WTC11 (cell line): ENCODE data around the gene CHST1. TPM values are rescaled to one million over a fixed set of nuclear protein-coding genes. Genes with fewer than 3 reads are reported as not detected.

Source experiments
- ATAC-seq: fragments of 200-7000 bp; cut with Tn5 transposase; 2 replicates; pipeline ENCODE4 v1.10.0; 2021; ENCODE audit warnings: mild to moderate bottlenecking, moderate library complexity
- CTCF ChIA-PET: fragments of 300-600 bp; sonication (Branson Sonifier 250); formaldehyde crosslinking; loops from one replicate; lab custom pipeline; 2021; ENCODE audit warnings: antibody characterized with exemption; lab: Charles Lee
- POLR2A ChIA-PET: fragments of 350-600 bp; sonication (Branson Sonifier 250); formaldehyde crosslinking; loops from one replicate; lab custom pipeline; 2021; ENCODE audit warnings: antibody characterized with exemption; lab: Charles Lee
- DNase-seq: peaks from one replicate; pipeline ENCODE4 v3.0.0; 2021; ENCODE audit warnings: low spot score
- H3K27ac Mint-ChIP-seq: 2 replicates; pipeline ENCODE4 v1.8.0; 2021; ENCODE audit warnings: mixed read lengths
- H3K27me3 Mint-ChIP-seq: 2 replicates; pipeline ENCODE4 v1.8.0; 2021; ENCODE audit warnings: low read depth, mild to moderate bottlenecking, moderate library complexity, mixed read lengths
- H3K36me3 Mint-ChIP-seq: 2 replicates; pipeline ENCODE4 v1.8.0; 2021; ENCODE audit warnings: mixed read lengths
- H3K4me1 Mint-ChIP-seq: 2 replicates; pipeline ENCODE4 v1.8.0; 2022; ENCODE audit warnings: mixed read lengths
- H3K4me3 Mint-ChIP-seq: 2 replicates; pipeline ENCODE4 v1.8.0; 2021; ENCODE audit warnings: mild to moderate bottlenecking, moderate library complexity, mixed read lengths
- H3K9me3 Mint-ChIP-seq: 2 replicates; pipeline ENCODE4 v1.8.0; 2021; ENCODE audit warnings: mixed read lengths
- ATF2 ChIP-seq: sonication (generic); formaldehyde crosslinking; IDR thresholded peaks from 2 replicates; pipeline ENCODE4 v1.8.1; 2022; ENCODE audit warnings: low read depth, missing genetic modification reagents, borderline replicate concordance
- ATF3 ChIP-seq: sonication (generic); formaldehyde crosslinking; conservative IDR thresholded peaks from 2 replicates; pipeline ENCODE4 v1.8.1; 2022; ENCODE audit warnings: mild to moderate bottlenecking, missing genetic modification reagents
- CBFB ChIP-seq: sonication (generic); formaldehyde crosslinking; IDR thresholded peaks from 2 replicates; pipeline ENCODE4 v1.8.1; 2022; ENCODE audit warnings: mild to moderate bottlenecking, low read depth, missing genetic modification reagents
- FOXK1 ChIP-seq: sonication (generic); formaldehyde crosslinking; IDR thresholded peaks from 2 replicates; pipeline ENCODE4 v1.8.0; 2022; ENCODE audit warnings: mild to moderate bottlenecking, moderate library complexity, missing genetic modification reagents
- HMGXB4 ChIP-seq: sonication (generic); formaldehyde crosslinking; IDR thresholded peaks from 2 replicates; pipeline ENCODE4 v1.8.1; 2023; ENCODE audit warnings: mild to moderate bottlenecking, moderate library complexity, missing genetic modification reagents
- JAZF1 ChIP-seq: fragments of 250-450 bp; sonication (Bioruptor Pico); IDR thresholded peaks from 2 replicates; pipeline ENCODE4 v1.9.0; 2021; ENCODE audit warnings: moderate library complexity, mild to moderate bottlenecking, inconsistent platforms
- MXD4 ChIP-seq: fragments of 250-450 bp; sonication (Bioruptor Pico); IDR thresholded peaks from 2 replicates; pipeline ENCODE4 v1.8.0; 2021; ENCODE audit warnings: mild to moderate bottlenecking, moderate library complexity, borderline replicate concordance
- NFATC4 ChIP-seq: fragments of 250-450 bp; sonication (Bioruptor Pico); IDR thresholded peaks from 2 replicates; pipeline ENCODE4 v1.9.0; 2021; ENCODE audit warnings: mild to moderate bottlenecking
- RORB ChIP-seq: fragments of 250-450 bp; sonication (Bioruptor Pico); IDR thresholded peaks from 2 replicates; pipeline ENCODE4 v1.9.0; 2021; ENCODE audit warnings: mild to moderate bottlenecking
- SMAD4 ChIP-seq: sonication (generic); formaldehyde crosslinking; IDR thresholded peaks from 2 replicates; pipeline ENCODE4 v1.8.0; 2022; ENCODE audit warnings: mild to moderate bottlenecking, missing genetic modification reagents
- TEAD4 ChIP-seq: sonication (generic); formaldehyde crosslinking; IDR thresholded peaks from 2 replicates; pipeline ENCODE4 v1.8.0; 2022; ENCODE audit warnings: mild to moderate bottlenecking, missing genetic modification reagents
- ZBTB21 ChIP-seq: sonication (generic); formaldehyde crosslinking; IDR thresholded peaks from 2 replicates; pipeline ENCODE4 v1.8.1; 2023; ENCODE audit warnings: mild to moderate bottlenecking, missing genetic modification reagents, borderline replicate concordance
- ZNF138 ChIP-seq: sonication (generic); formaldehyde crosslinking; conservative IDR thresholded peaks from 2 replicates; pipeline ENCODE4 v1.8.1; 2022; ENCODE audit warnings: mild to moderate bottlenecking, moderate library complexity, missing genetic modification reagents
- ZNF219 ChIP-seq: sonication (generic); formaldehyde crosslinking; IDR thresholded peaks from 2 replicates; pipeline ENCODE4 v1.8.0; 2023; ENCODE audit warnings: missing genetic modification reagents, mild to moderate bottlenecking, borderline replicate concordance
- ZNF512 ChIP-seq: sonication (generic); formaldehyde crosslinking; IDR thresholded peaks from 2 replicates; pipeline ENCODE4 v1.8.1; 2022; ENCODE audit warnings: missing genetic modification reagents, borderline replicate concordance
- ZNF532 ChIP-seq: fragments of 250-450 bp; sonication (Bioruptor Pico); IDR thresholded peaks from 2 replicates; pipeline ENCODE4 v1.9.0; 2021; ENCODE audit warnings: mild to moderate bottlenecking, borderline replicate concordance
- ZSCAN18 ChIP-seq: fragments of 250-450 bp; sonication (Bioruptor Pico); IDR thresholded peaks from 2 replicates; pipeline ENCODE4 v2.1.2; 2022; ENCODE audit warnings: mild to moderate bottlenecking, moderate library complexity
- total RNA-seq: library from RNA; stranded (reverse); gene quantifications from 3 replicates; pipeline ENCODE4 v1.2.3, GENCODE V29; 2021

The CHST1 gene
- total RNA-seq, 1 experiment from 2014 or later = 2.4 TPM

- TF ChIP-seq CBFB = no peak
- no peak for TF ChIP-seq ZSCAN18 (CRISPR knock-in tag)
- no peak for TF ChIP-seq JAZF1 (CRISPR knock-in tag)
Observed at GRCh38 chr11:45675646-45676045, 10.2 kb upstream of the CHST1 start (continued).

- DNase-seq (no peak), ATAC-seq (no peak)
Observed at GRCh38 chr11:45674481-45675190, 9.2 kb upstream of the CHST1 start.

GRCh38 chr11:45673441-45673840 is 8.0 kb upstream of the CHST1 start:
- Mint-ChIP-seq H3K4me3 (no peak overlapping the region), H3K27ac (no peak overlapping the region), H3K36me3 (no peaks in the 10 kb centered on the region), H3K27me3 (peaks cover 1% of the 10 kb centered on the region; the same call in 1 of the 2 replicates), H3K9me3 (no peaks in the 10 kb centered on the region), H3K4me1 (0 out of 2 replicates have a peak, but pooled peaks cover under 1% of the 10 kb centered on the region)
- ATAC-seq (no peak), DNase-seq (no peak)
- POLR2A ChIA-PET = no interaction called here
- CTCF ChIA-PET = interaction anchor here (0.8 to 7.4 kb wide), 3 partner anchors 18 to 303 kb away, joined by 3 to 41 read pairs (median 4); no protein-coding TSS in a partner anchor
- TF ChIP-seq ZNF532 (CRISPR knock-in tag) (no peak), ATF3 (no peak), FOXK1 (no peak), MXD4 (no peak), ZNF219 (CRISPR knock-in tag) (no peak)

More at GRCh38 chr11:45674481-45675190, 9.2 kb upstream of the CHST1 start:
- H3K4me3 Mint-ChIP-seq = no peak overlapping the region
- TF ChIP-seq SMAD4 (CRISPR knock-in tag) (no peak), ZNF512 (CRISPR knock-in tag) (no peak), ATF3 (no peak), RORB (no peak), ZBTB21 (CRISPR knock-in tag) (no peak), NFATC4 (no peak), ATF2 (CRISPR knock-in tag) (no peak), ZNF138 (CRISPR knock-in tag) (no peak), HMGXB4 (no peak), MXD4 (no peak), TEAD4 (CRISPR knock-in tag) (no peak)
- TF ChIP-seq, all 79 proteins: peak for 0
- no peak overlapping the region for H3K27ac Mint-ChIP-seq
- H3K4me1 Mint-ChIP-seq = 0 out of 2 replicates have a peak, but pooled peaks cover 2% of the 10 kb centered on the region
- no peaks in the 10 kb centered on the region for H3K36me3 Mint-ChIP-seq
- no peaks in the 10 kb centered on the region for H3K27me3 Mint-ChIP-seq
- POLR2A ChIA-PET = no interaction called here
- H3K9me3 Mint-ChIP-seq = no peaks in the 10 kb centered on the region
- CTCF ChIA-PET = interaction anchor here (7.4 kb wide), 1 partner anchor 97 kb away, joined by 41 read pairs; no protein-coding TSS in a partner anchor
